ENCODE measurements around the gene ZNF524.

ZNF524 gene

GRCh38 chr19:55624109-55625003, 24.3 kb downstream of the ZNF524 start, which contains the start of gene ZNF784:
TSS of gene ZNF784 (minus strand) at chr19:55624566. CDS start at chr19:55624561, 5 bp downstream.
- peak; percentile 96 for DNase-seq (ENCODE audit: low read depth)
- peak within 1 kb of the TSS; percentile 67 for H3K4me3 ChIP-seq (ENCODE audit: low read depth, low read length)
- no peak for TF ChIP-seq CTCF (IDR thresholded peaks at IDR 0.05; ENCODE audit: insufficient read depth, low read depth, low read length, missing control alignments)

GRCh38 chr19:55625004-55625326, 24.9 kb downstream of the ZNF524 start:
- DNase-seq (ENCODE audit: low read depth): no peak
- peak overlapping the region; percentile 67 for H3K4me3 ChIP-seq (ENCODE audit: low read depth, low read length)
- TF ChIP-seq CTCF (IDR thresholded peaks at IDR 0.05; ENCODE audit: insufficient read depth, low read depth, low read length, missing control alignments): no peak

GRCh38 chr19:55626350-55626749, 26.3 kb downstream of the ZNF524 start:
- no peak for TF ChIP-seq CTCF (IDR thresholded peaks at IDR 0.05; ENCODE audit: insufficient read depth, low read depth, low read length, missing control alignments)

GRCh38 chr19:55632463-55632834, 32.4 kb downstream of the ZNF524 start:
- peak; percentile 74 for TF ChIP-seq CTCF (IDR thresholded peaks at IDR 0.05; ENCODE audit: insufficient read depth, low read depth, low read length, missing control alignments)

More at GRCh38 chr19:55626350-55626749, 26.3 kb downstream of the ZNF524 start:
- DNase-seq (ENCODE audit: low read depth): peak; percentile 80
- no peak overlapping the region for H3K4me3 ChIP-seq (ENCODE audit: low read depth, low read length)

GRCh38 chr19:55633861-55634260, 33.8 kb downstream of the ZNF524 start:
- TF ChIP-seq CTCF (IDR thresholded peaks at IDR 0.05; ENCODE audit: insufficient read depth, low read depth, low read length, missing control alignments): no peak
- DNase-seq (ENCODE audit: low read depth): no peak
- peak overlapping the region; percentile 67 for H3K4me3 ChIP-seq (ENCODE audit: low read depth, low read length)

More at GRCh38 chr19:55632463-55632834, 32.4 kb downstream of the ZNF524 start:
- H3K4me3 ChIP-seq (ENCODE audit: low read depth, low read length): no peak overlapping the region
- DNase-seq (ENCODE audit: low read depth): peak; percentile 98

GRCh38 chr19:55635334-55635717, 35.2 kb downstream of the ZNF524 start:
- no peak for TF ChIP-seq CTCF (IDR thresholded peaks at IDR 0.05; ENCODE audit: insufficient read depth, low read depth, low read length, missing control alignments)
- no peak for DNase-seq (ENCODE audit: low read depth)
- peak overlapping the region; percentile 67 for H3K4me3 ChIP-seq (ENCODE audit: low read depth, low read length)

Measured in GM12865 (cell line).